ENCODE data around the gene HOXD1. TPM values are rescaled to one million over a fixed set of nuclear protein-coding genes. Genes with fewer than 3 reads are reported as not detected.
A peak's percentile ranks its signal among the peaks of the same experiment; 100 is the strongest.

The HOXD1 gene
- total RNA-seq, 1 donor from 2014 or later: 1.2 TPM

DNA sequence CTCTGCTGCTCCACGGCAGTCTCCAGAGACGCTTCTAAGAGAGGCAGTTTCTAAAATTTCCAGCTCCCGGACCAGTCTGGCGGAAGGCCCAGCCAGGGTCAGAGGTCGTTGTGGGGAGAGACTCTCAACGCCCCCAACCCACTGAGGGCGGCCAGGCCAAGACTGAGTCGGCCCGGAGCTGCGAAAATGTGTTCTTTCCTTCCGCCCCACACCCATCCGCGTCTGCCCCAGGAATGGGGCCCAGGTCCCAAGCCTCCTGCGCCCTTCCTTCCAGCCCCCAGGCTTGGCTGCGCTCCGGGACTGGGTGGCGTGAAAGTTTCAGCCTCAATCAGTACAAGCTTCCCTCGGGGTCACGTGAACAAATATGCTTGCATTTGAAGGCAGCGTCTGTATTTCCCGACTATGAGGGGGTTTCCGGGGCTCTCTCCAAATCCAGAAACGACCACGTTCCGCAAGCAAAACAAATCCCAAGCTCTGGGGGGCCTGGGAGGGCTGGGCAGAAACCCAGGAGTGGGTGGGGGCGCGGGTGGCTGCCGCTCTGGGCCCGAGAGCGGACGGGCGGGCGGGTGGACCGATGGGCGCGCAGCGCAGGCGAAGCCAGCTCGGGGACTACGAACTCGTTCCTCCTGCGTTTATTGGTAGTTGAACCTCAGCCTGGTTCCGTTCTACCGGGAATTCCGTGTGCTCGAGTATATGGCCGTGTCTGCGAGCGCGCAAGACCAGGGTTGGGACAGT is 28.1 kb upstream of the HOXD1 start:
- peaks cover 27% of the 10 kb centered on the region for H3K27me3 ChIP-seq
- no peak overlapping the region for H3K27ac ChIP-seq
- H3K9me3 ChIP-seq: no peaks in the 10 kb centered on the region
- H3K4me3 ChIP-seq: no peak overlapping the region
- intact Hi-C loops (cut with DNase I): no loop called here
- peaks cover 37% of the 10 kb centered on the region for H3K4me1 ChIP-seq
- DNase-seq (ENCODE audit: extremely low spot score in 2 of 2): no peak
- TF ChIP-seq, protein P1, sequence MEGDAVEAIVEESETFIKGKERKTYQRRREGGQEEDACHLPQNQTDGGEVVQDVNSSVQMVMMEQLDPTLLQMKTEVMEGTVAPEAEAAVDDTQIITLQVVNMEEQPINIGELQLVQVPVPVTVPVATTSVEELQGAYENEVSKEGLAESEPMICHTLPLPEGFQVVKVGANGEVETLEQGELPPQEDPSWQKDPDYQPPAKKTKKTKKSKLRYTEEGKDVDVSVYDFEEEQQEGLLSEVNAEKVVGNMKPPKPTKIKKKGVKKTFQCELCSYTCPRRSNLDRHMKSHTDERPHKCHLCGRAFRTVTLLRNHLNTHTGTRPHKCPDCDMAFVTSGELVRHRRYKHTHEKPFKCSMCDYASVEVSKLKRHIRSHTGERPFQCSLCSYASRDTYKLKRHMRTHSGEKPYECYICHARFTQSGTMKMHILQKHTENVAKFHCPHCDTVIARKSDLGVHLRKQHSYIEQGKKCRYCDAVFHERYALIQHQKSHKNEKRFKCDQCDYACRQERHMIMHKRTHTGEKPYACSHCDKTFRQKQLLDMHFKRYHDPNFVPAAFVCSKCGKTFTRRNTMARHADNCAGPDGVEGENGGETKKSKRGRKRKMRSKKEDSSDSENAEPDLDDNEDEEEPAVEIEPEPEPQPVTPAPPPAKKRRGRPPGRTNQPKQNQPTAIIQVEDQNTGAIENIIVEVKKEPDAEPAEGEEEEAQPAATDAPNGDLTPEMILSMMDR (IDR thresholded peaks at IDR 0.05): no peak
- TF ChIP-seq POLR2A (IDR thresholded peaks at IDR 0.05) (no peak), POLR2AphosphoS5 (IDR thresholded peaks at IDR 0.05; ENCODE audit: insufficient read depth in 1 of 2, low read depth in 1 of 2) (no peak)
- H3K36me3 ChIP-seq: no peaks in the 10 kb centered on the region

DNA sequence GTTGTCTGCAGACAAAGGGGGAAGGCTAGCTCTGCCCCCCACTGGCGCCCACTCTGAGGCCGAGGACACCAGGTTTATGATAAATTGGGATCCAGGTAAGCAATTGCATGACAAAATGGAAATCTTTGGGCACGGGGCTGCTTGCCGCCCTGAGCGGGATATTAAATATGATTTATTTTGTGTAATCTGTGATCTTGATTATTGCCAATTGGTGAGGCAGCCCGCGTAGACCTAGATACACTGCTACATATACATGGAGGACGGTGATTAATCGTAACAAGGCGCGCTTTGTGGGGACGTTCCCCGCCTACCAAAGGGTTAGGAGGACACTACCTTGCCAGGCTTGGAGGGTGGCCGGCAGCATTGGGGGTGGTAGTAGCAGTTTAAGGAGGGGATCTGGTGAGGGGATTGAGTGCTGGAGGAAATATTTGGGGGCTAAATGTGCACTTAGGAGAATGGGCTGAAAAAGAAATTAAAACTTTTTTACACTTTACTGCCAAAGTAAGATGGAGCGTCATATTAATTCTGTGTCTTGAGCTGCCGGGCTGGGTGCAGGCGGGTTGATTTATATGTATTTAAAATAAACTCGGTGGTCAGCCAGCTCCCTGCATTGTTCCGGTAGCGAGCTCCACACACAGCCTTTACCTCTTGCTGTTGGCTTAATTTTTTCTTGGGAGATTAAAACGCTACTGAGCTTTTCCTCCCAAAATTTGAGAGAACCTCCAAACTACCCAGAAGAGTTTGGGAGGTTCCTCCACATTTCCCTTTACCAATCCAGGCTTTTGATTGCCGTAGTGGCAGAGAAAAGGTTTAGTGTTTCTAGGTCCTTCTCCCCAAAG is 27.3 kb upstream of the HOXD1 start:
- peaks cover 39% of the 10 kb centered on the region for H3K4me1 ChIP-seq
- no peaks in the 10 kb centered on the region for H3K9me3 ChIP-seq
- DNase-seq (ENCODE audit: extremely low spot score in 2 of 2): no peak
- H3K36me3 ChIP-seq: no peaks in the 10 kb centered on the region
- H3K27me3 ChIP-seq: peaks cover 27% of the 10 kb centered on the region
- intact Hi-C loops (cut with DNase I): no loop called here
- no peak overlapping the region for H3K4me3 ChIP-seq
- TF ChIP-seq, protein P1 (IDR thresholded peaks at IDR 0.05): no peak
- TF ChIP-seq POLR2A (IDR thresholded peaks at IDR 0.05): no peak
- no peak for TF ChIP-seq POLR2AphosphoS5 (IDR thresholded peaks at IDR 0.05; ENCODE audit: insufficient read depth in 1 of 2, low read depth in 1 of 2)
- H3K27ac ChIP-seq: no peak overlapping the region

DNA sequence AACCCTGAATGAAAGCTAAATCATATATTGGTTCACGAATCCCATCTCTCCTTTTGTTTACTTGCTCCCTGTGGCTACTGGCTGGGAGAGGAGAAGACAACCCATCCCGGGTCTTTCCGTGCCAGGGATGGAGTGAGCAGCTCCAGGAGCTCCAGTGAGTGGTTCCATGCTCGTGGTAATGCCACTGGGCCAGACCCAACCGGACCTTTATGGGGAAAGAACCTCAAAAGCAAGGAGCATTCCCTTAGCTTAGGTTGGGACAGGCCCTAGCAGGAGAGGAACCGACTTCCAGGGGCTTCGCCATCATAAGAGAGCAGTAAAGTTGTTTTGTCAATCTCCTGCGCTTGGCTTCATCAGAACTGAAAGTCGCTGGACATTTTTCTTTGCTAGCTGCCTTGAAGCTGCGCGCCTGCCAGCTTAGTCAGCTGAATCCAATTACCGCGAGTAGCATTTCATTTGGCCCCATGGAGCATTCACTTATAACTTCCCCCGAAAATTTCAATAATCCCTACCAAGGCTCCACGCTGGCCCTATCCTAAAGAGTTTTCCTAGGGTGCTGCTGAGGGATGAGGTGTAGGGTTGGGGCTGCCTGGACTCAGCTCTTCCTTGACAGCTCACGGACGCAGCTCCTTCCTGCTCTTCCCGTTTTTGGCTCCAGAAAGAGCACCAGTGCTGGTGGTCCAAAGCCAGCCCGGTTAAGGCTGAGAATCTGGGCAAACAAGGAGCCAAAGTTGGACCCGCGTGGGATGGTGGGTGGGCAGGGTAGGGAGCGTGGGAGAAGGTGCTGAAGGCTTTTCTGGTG is 26.4 kb upstream of the HOXD1 start:
- peak overlapping the region in 1 of 2 donors; percentile 5 for H3K4me3 ChIP-seq
- peaks cover 27% of the 10 kb centered on the region for H3K27me3 ChIP-seq
- H3K4me1 ChIP-seq: peaks cover 36% of the 10 kb centered on the region
- DNase-seq (ENCODE audit: extremely low spot score in 2 of 2): no peak
- no peaks in the 10 kb centered on the region for H3K9me3 ChIP-seq
- intact Hi-C loops (cut with DNase I): no loop called here
- no peak overlapping the region for H3K27ac ChIP-seq
- H3K36me3 ChIP-seq: no peaks in the 10 kb centered on the region
- TF ChIP-seq, protein P1 (IDR thresholded peaks at IDR 0.05): no peak
- TF ChIP-seq POLR2A (IDR thresholded peaks at IDR 0.05) (no peak), POLR2AphosphoS5 (IDR thresholded peaks at IDR 0.05; ENCODE audit: insufficient read depth in 1 of 2, low read depth in 1 of 2) (no peak)

DNA sequence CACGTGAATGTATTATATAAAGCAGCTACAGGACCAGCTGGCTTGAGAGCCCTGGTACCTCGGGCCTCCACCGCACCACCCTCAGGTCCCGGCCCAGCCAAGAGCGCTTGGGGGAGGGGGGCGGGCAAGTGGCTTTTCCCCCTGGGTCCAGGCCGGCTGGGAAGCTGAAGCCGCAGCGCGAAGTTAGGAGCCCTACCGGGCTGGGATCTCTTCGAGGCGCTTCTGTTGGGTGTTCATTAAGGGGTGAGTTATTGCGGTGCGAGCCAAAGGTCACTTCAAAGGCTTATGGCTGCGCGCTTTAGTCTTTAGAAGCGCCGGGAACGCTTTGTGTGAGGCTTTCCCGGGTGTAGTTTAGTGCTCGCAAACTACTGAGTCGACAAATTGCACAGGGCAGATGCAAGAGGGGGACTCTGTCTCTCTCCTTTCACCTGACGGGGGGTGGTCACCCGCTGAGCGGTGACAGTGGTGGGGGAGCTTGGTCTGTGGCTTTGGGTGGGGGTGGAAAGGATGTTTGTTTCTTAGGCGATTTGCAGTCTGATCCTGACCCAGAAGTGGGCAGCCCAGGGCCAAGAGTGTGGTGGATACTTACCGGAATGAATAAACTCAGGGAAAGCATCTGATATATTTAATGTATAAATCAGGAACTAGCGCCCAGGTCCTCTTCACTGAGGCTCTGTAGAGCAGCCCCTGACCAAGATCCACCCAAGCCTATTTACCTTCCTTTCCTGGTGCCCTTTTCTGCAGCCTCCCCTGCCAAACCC is 25.4 kb upstream of the HOXD1 start:
- no peak overlapping the region for H3K27ac ChIP-seq
- TF ChIP-seq POLR2AphosphoS5 (IDR thresholded peaks at IDR 0.05; ENCODE audit: insufficient read depth in 1 of 2, low read depth in 1 of 2) (no peak), POLR2A (IDR thresholded peaks at IDR 0.05) (no peak)
- TF ChIP-seq, protein P1 (IDR thresholded peaks at IDR 0.05): no peak
- peaks cover 27% of the 10 kb centered on the region for H3K4me1 ChIP-seq
- no peak for DNase-seq (ENCODE audit: extremely low spot score in 2 of 2)
- peaks cover 18% of the 10 kb centered on the region for H3K27me3 ChIP-seq
- no peaks in the 10 kb centered on the region for H3K9me3 ChIP-seq
- intact Hi-C loops (cut with DNase I): no loop called here
- no peak overlapping the region for H3K4me3 ChIP-seq
- H3K36me3 ChIP-seq: no peaks in the 10 kb centered on the region

Measured in vagina (tissue), 2 donors.